Coronary artery (tissue), 2 donors: ENCODE results near the gene DLG2.

Experiments used
- DNase-seq: peaks from one replicate; pipeline ENCODE4 v3.0.0-alpha.2; 2017; ENCODE audit warnings: low spot score
- H3K27ac ChIP-seq, 2 donors: fragments of 200-600 bp; sonication (generic); one replicate each; pipeline ENCODE4 v1.5.1; 2016 to 2019
- H3K4me3 ChIP-seq: fragments of 200-600 bp; sonication (generic); 2 replicates; pipeline ENCODE4 v1.5.1; 2016; ENCODE audit warnings: mild to moderate bottlenecking, moderate library complexity
- CTCF ChIP-seq: fragments of 200-600 bp; sonication (generic); IDR thresholded peaks from one replicate; pipeline ENCODE4 v1.5.1; 2019; ENCODE audit warnings: antibody characterized with exemption

DLG2 gene

GRCh38 chr11:84981301-84981700, 645.8 kb downstream of the DLG2 start:
- no peak for TF ChIP-seq CTCF
- DNase-seq: no peak
- no peak overlapping the region for H3K4me3 ChIP-seq
- H3K27ac ChIP-seq: no peak overlapping the region

GRCh38 chr11:84969103-84969502, 658.0 kb downstream of the DLG2 start:
- no peak overlapping the region for H3K4me3 ChIP-seq
- no peak for TF ChIP-seq CTCF
- peak overlapping the region; percentile 22 to 49 for H3K27ac ChIP-seq
- no peak for DNase-seq

DNA sequence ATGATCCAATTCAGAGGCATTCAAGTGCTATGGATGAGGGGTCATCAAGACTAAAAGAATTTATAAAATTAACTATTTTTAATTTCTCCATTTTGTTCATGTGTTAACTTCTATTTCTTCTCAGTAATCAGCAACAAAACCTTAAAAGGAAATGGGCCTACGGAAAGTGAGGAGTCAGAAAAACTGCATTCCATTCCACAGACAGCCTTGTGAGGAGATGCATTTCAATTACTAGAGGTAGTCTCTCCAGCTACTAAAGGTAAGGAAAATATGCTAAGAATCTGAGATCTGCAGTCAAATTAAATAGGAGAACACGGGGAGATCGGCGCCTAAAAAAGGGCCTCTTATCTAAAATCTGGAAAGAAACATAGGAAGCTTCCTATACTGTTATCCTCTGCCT, 661.7 kb downstream of the DLG2 start:
- Histone ChIP-seq H3K27ac (no peak overlapping the region), H3K4me3 (no peak overlapping the region)
- no peak for DNase-seq
- no peak for TF ChIP-seq CTCF

DNA sequence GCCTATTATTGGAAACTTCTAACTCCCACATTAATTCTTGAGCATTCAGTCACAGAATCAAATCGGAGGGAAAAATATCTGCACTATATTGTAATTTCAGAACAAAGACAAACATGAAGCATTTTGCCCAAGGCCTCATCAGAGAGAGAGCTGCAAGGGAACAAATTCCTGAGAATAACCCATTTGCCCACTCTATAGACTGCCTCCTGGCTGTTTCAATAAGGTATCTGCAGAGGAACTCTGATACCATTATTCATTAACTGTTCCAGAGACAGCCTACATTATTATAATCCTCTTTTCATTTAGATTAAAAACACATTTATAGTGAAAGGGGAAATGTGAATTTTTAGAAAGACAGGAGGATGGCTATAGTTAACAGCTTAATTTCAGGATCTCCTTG, 663.9 kb downstream of the DLG2 start:
- Histone ChIP-seq H3K27ac (no peak overlapping the region), H3K4me3 (no peak overlapping the region)
- no peak for TF ChIP-seq CTCF
- no peak for DNase-seq

GRCh38 chr11:84962018-84962417, 665.1 kb downstream of the DLG2 start:
- TF ChIP-seq CTCF: no peak

GRCh38 chr11:84958295-84958694, 668.8 kb downstream of the DLG2 start:
- H3K27ac ChIP-seq: no peak overlapping the region
- H3K4me3 ChIP-seq: no peak overlapping the region
- DNase-seq: no peak
- no peak for TF ChIP-seq CTCF

More at GRCh38 chr11:84962018-84962417, 665.1 kb downstream of the DLG2 start:
- DNase-seq: no peak
- H3K4me3 ChIP-seq: no peak overlapping the region
- no peak overlapping the region for H3K27ac ChIP-seq

DNA sequence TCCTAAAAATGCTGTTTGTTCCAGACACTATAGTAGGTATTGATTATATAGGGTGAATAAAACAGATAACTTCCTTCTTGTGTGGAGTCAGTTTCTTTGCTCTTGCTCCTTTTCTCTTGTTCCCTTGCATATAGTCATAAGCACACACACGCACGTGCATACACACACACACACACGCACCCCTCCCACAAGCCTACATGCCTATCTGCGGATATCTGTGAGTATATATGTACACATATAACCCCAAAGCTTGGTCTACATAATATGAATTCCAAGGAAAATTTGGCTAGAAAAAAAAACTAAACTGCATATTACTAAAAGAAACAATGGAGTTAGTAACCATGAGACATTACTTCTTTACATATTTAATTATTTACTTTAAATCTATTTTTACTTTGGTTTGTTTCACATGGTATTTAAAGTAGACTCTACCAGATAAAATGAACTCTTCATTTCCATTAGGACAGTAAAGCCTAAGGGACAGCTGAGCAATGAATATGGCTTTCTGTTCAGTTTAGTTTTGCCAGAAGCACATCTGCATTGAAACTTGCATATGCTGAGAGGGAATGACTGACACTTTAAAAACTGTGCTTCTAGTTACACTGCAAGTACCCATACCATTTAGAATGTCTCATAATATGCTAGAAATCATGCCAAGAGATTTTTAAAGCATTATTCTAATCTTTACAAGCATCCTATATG, 676.4 kb downstream of the DLG2 start:
- no peak for TF ChIP-seq CTCF
- no peak for DNase-seq
- Histone ChIP-seq H3K27ac (no peak overlapping the region), H3K4me3 (no peak overlapping the region)
